Lung (tissue), 4 donors: ENCODE measurements around the gene HEXA. TPM values are rescaled to one million over a fixed set of nuclear protein-coding genes. Genes with fewer than 3 reads are reported as not detected.

ENCODE experiments used
- polyA plus RNA-seq, 2 donors: library from polyadenylated mRNA; stranded (reverse); fragments of 200-250 nt; gene quantifications; one replicate each; pipeline ENCODE4 v1.2.1, GENCODE V29; 2013
- total RNA-seq, 2 donors: library from RNA; depleted of rRNA in 1 of 2; stranded (reverse); fragments of >200 nt in 1 of 2; gene quantifications; one replicate each; pipeline ENCODE4 v1.2.1, GENCODE V29; 2014 to 2021
- donor health status: Bipolar disorder and iron deficiency.
- donor health status: healthy.
- donor health status: DM: yes; HTN: yes; CAD: no.

HEXA gene
- total and polyA plus RNA-seq, 4 donors: 108 to 156 (median 133) TPM

Other genes with a start within 250 kb of the HEXA start
- 10 to 100 TPM in 1 of 2 donors, 1 to 10 TPM in 1; 4.0 to 25.2 TPM for gene GRAMD2A, start 178.2 kb downstream of the HEXA start, total RNA-seq
- 10 to 100 TPM in 1 of 2 donors, 1 to 10 TPM in 1; 8.4 to 13.0 TPM for gene GRAMD2A, start 178.2 kb downstream of the HEXA start, polyA plus RNA-seq
- gene PKM, start 144.8 kb downstream of the HEXA start, total RNA-seq: 100 to 1,000 TPM; 298 to 711 TPM
- 100 to 1,000 TPM; 235 to 867 TPM for gene PKM, start 144.8 kb downstream of the HEXA start, polyA plus RNA-seq
- 10 to 100 TPM; 55.3 to 73.9 TPM for gene PARP6, start 103.5 kb downstream of the HEXA start, total RNA-seq
- 10 to 100 TPM; 33.7 to 64.5 TPM for gene PARP6, start 103.5 kb downstream of the HEXA start, polyA plus RNA-seq
- gene CELF6, start 55.9 kb downstream of the HEXA start, total RNA-seq: 1 to 10 TPM; 2.1 to 3.4 TPM
- 1 to 10 TPM; 3.4 to 6.4 TPM for gene CELF6, start 55.9 kb downstream of the HEXA start, polyA plus RNA-seq
- not detected for gene TMEM202, start 22.3 kb upstream of the HEXA start, total RNA-seq
- not detected for gene TMEM202, start 22.3 kb upstream of the HEXA start, polyA plus RNA-seq
- gene ARIH1, start 98.3 kb upstream of the HEXA start, total RNA-seq: 100 to 1,000 TPM; 108 to 131 TPM
- gene ARIH1, start 98.3 kb upstream of the HEXA start, polyA plus RNA-seq: 10 to 100 TPM; 18.8 to 23.8 TPM